GM19193 (cell line): Measurements from ENCODE around the gene CCDC91.

Source experiments
- POLR2A ChIP-seq: IDR thresholded peaks from 4 replicates; pipeline ENCODE4 v1.6.1; 2011; ENCODE audit not compliant: insufficient read depth, insufficient read length; ENCODE audit errors: extremely low read depth

Gene CCDC91

GRCh38 chr12:28424965-28425364 lies 234.7 kb downstream of the CCDC91 start:
- no peak for TF ChIP-seq POLR2A

GRCh38 chr12:28425526-28425925 lies 235.3 kb downstream of the CCDC91 start:
- TF ChIP-seq POLR2A: no peak

GRCh38 chr12:28427046-28427445 lies 236.8 kb downstream of the CCDC91 start:
- no peak for TF ChIP-seq POLR2A

GRCh38 chr12:28440081-28440608 lies 249.9 kb downstream of the CCDC91 start:
- no peak for TF ChIP-seq POLR2A

GRCh38 chr12:28442101-28442500 lies 251.8 kb downstream of the CCDC91 start:
- no peak for TF ChIP-seq POLR2A

GRCh38 chr12:28443337-28443736 lies 253.1 kb downstream of the CCDC91 start:
- TF ChIP-seq POLR2A: no peak

GRCh38 chr12:28446031-28446430 lies 255.8 kb downstream of the CCDC91 start:
- no peak for TF ChIP-seq POLR2A

GRCh38 chr12:28453686-28454085 lies 263.4 kb downstream of the CCDC91 start:
- TF ChIP-seq POLR2A: no peak

- TF ChIP-seq POLR2A: no peak
Measured at GRCh38 chr12:28456934-28457710, 266.9 kb downstream of the CCDC91 start.

- TF ChIP-seq POLR2A: no peak
Measured at GRCh38 chr12:28457785-28458184, 267.5 kb downstream of the CCDC91 start.

GRCh38 chr12:28459481-28459880 lies 269.2 kb downstream of the CCDC91 start:
- no peak for TF ChIP-seq POLR2A

GRCh38 chr12:28460420-28461130 lies 270.3 kb downstream of the CCDC91 start:
- TF ChIP-seq POLR2A: no peak

GRCh38 chr12:28463396-28463795 lies 273.1 kb downstream of the CCDC91 start:
- TF ChIP-seq POLR2A: no peak

GRCh38 chr12:28479683-28480082 lies 289.4 kb downstream of the CCDC91 start:
- no peak for TF ChIP-seq POLR2A

- TF ChIP-seq POLR2A: no peak
Measured at GRCh38 chr12:28484156-28484555, 293.9 kb downstream of the CCDC91 start.

- TF ChIP-seq POLR2A: no peak
Measured at GRCh38 chr12:28486521-28486920, 296.3 kb downstream of the CCDC91 start.
